ENCODE results near the gene DAZAP1.

- TF ChIP-seq POLR2A (IDR thresholded peaks at IDR 0.05), result no peak
- TF ChIP-seq, protein P1, sequence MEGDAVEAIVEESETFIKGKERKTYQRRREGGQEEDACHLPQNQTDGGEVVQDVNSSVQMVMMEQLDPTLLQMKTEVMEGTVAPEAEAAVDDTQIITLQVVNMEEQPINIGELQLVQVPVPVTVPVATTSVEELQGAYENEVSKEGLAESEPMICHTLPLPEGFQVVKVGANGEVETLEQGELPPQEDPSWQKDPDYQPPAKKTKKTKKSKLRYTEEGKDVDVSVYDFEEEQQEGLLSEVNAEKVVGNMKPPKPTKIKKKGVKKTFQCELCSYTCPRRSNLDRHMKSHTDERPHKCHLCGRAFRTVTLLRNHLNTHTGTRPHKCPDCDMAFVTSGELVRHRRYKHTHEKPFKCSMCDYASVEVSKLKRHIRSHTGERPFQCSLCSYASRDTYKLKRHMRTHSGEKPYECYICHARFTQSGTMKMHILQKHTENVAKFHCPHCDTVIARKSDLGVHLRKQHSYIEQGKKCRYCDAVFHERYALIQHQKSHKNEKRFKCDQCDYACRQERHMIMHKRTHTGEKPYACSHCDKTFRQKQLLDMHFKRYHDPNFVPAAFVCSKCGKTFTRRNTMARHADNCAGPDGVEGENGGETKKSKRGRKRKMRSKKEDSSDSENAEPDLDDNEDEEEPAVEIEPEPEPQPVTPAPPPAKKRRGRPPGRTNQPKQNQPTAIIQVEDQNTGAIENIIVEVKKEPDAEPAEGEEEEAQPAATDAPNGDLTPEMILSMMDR (IDR thresholded peaks at IDR 0.05 in 4 of 5, conservative IDR thresholded peaks at IDR 0.05 in 1 of 5), result no peak
Observed at GRCh38 chr19:1373042-1373533, 34.3 kb upstream of the DAZAP1 start.

All from gastrocnemius medialis (tissue), 4 donors.